GM23338 (cell line): ENCODE results near the gene CFAP251. TPM values are rescaled to one million over a fixed set of nuclear protein-coding genes. Genes with fewer than 3 reads are reported as not detected.
A peak's percentile ranks its signal among the peaks of the same experiment; 100 is the strongest.

Experiments
- ATAC-seq: fragments of 200-7000 bp; cut with Tn5 transposase; 3 replicates; pipeline ENCODE4 v1.9.1; 2020
- DNase-seq: peaks from one replicate; pipeline ENCODE4 v3.0.0-alpha.2; 2015; ENCODE audit warnings: low spot score
- H2AFZ ChIP-seq: fragments of 200-600 bp; sonication (generic); 2 replicates; pipeline ENCODE4 v1.8.0; 2016; ENCODE audit warnings: antibody characterized with exemption, mild to moderate bottlenecking, moderate library complexity
- H3F3A ChIP-seq: fragments of 200-600 bp; sonication (generic); replicated peaks from 2 replicates; pipeline ENCODE4 v1.8.0; 2017; ENCODE audit warnings: antibody characterized with exemption, mixed run types, low read depth
- H3K27ac ChIP-seq: fragments of 200-600 bp; sonication (generic); 2 replicates; pipeline ENCODE4 v1.6.1; 2016; ENCODE audit warnings: low read depth
- H3K27me3 ChIP-seq: fragments of 200-600 bp; sonication (generic); 2 replicates; pipeline ENCODE4 v1.8.0; 2016; ENCODE audit warnings: mild to moderate bottlenecking, mixed run types, moderate library complexity; ENCODE audit not compliant: insufficient read depth
- H3K36me3 ChIP-seq: fragments of 200-600 bp; sonication (generic); 2 replicates; pipeline ENCODE4 v1.8.0; 2016; ENCODE audit warnings: mild to moderate bottlenecking; ENCODE audit not compliant: insufficient read depth
- H3K4me1 ChIP-seq: fragments of 200-600 bp; sonication (generic); 2 replicates; pipeline ENCODE4 v1.8.0; 2016; ENCODE audit warnings: mild to moderate bottlenecking, moderate library complexity; ENCODE audit not compliant: insufficient read depth
- H3K4me2 ChIP-seq: fragments of 200-600 bp; sonication (generic); 2 replicates; pipeline ENCODE4 v1.7.1; 2017; ENCODE audit warnings: mixed run types
- H3K4me3 ChIP-seq: fragments of 200-600 bp; sonication (generic); 2 replicates; pipeline ENCODE4 v1.6.1; 2016; ENCODE audit warnings: mixed run types
- H3K79me2 ChIP-seq: fragments of 200-600 bp; sonication (generic); replicated peaks from 2 replicates; pipeline ENCODE4 v1.8.0; 2017; ENCODE audit warnings: mild to moderate bottlenecking; ENCODE audit not compliant: insufficient read depth
- H3K9me2 ChIP-seq: fragments of 200-600 bp; sonication (generic); 2 replicates; pipeline ENCODE4 v1.8.0; 2017; ENCODE audit not compliant: insufficient read depth
- H4K20me1 ChIP-seq: fragments of 200-600 bp; sonication (generic); replicated peaks from 2 replicates; pipeline ENCODE4 v1.8.0; 2017; ENCODE audit warnings: mild to moderate bottlenecking; ENCODE audit not compliant: insufficient read depth
- H3K27ac Mint-ChIP-seq: 2 replicates; pipeline ENCODE4 v1.8.0; 2020; ENCODE audit warnings: inconsistent platforms, mild to moderate bottlenecking, moderate library complexity, mixed read lengths
- H3K27me3 Mint-ChIP-seq: 3 replicates; pipeline ENCODE4 v1.8.0; 2022; ENCODE audit warnings: low read depth, mild to moderate bottlenecking, moderate library complexity, mixed read lengths, inconsistent platforms; ENCODE audit not compliant: insufficient read depth, poor library complexity
- H3K36me3 Mint-ChIP-seq: 3 replicates; pipeline ENCODE4 v1.8.0; 2021; ENCODE audit warnings: low read depth, mild to moderate bottlenecking, inconsistent platforms, moderate library complexity, mixed read lengths
- H3K4me1 Mint-ChIP-seq: 3 replicates; pipeline ENCODE4 v1.8.0; 2020; ENCODE audit warnings: mild to moderate bottlenecking, inconsistent platforms, mixed read lengths
- H3K4me3 Mint-ChIP-seq: 3 replicates; pipeline ENCODE4 v1.8.0; 2021; ENCODE audit warnings: moderate library complexity, mild to moderate bottlenecking, inconsistent platforms, mixed read lengths
- H3K9me3 Mint-ChIP-seq: 3 replicates; pipeline ENCODE4 v1.8.0; 2020; ENCODE audit warnings: moderate library complexity, mild to moderate bottlenecking, inconsistent platforms, mixed read lengths
- CREB1 ChIP-seq: fragments of 250-450 bp; sonication (Bioruptor Pico); IDR thresholded peaks from 2 replicates; pipeline ENCODE4 v1.5.0; 2020; ENCODE audit warnings: low read depth, mild to moderate bottlenecking, moderate library complexity
- JUNB ChIP-seq: IDR thresholded peaks from one replicate; pipeline ENCODE4 v1.6.1; 2016; ENCODE audit warnings: antibody characterized with exemption; ENCODE audit not compliant: unreplicated experiment
- NANOG ChIP-seq: IDR thresholded peaks from 2 replicates; pipeline ENCODE4 v1.6.1; 2016; ENCODE audit warnings: antibody characterized with exemption, borderline replicate concordance
- POLR2AphosphoS5 ChIP-seq: IDR thresholded peaks from 2 replicates; pipeline ENCODE4 v1.6.1; 2016; ENCODE audit warnings: antibody characterized with exemption, low read depth
- STAT1 ChIP-seq: IDR thresholded peaks from one replicate; pipeline ENCODE4 v1.6.1; 2016; ENCODE audit warnings: antibody characterized with exemption; ENCODE audit not compliant: unreplicated experiment
- ZNF114 ChIP-seq: fragments of 250-450 bp; sonication (Bioruptor Pico); IDR thresholded peaks from 2 replicates; pipeline ENCODE4 v1.5.0; 2020; ENCODE audit warnings: mild to moderate bottlenecking, moderate library complexity
- polyA plus RNA-seq: library from polyadenylated mRNA; unstranded; fragments of >200 nt; fragmentation: Nextera tagmentation; extraction: Ambion mirVana; gene quantifications from 2 replicates; pipeline ENCODE4 v1.2.1, GENCODE V29; 2016
- total RNA-seq: library from RNA; depleted of rRNA; stranded (reverse); fragments of >200 nt; shearing (Covaris generic); gene quantifications from 2 replicates; pipeline ENCODE4 v1.2.3, GENCODE V29; 2014
- TF ChIP-seq, protein P1 (sequence below), 2 experiments: fragments of 200-600 bp in 1 of 2; sonication (generic) in 1 of 2; conservative IDR thresholded peaks; 2 replicates each; pipeline versions ENCODE4 v1.5.1 to v1.6.1; 2016 to 2017; ENCODE audit warnings: antibody characterized with exemption in 2 of 2, low read depth in 2 of 2, mild to moderate bottlenecking in 2 of 2, moderate library complexity in 1 of 2
- TF ChIP-seq, protein P2 (sequence below): IDR thresholded peaks from 2 replicates; pipeline ENCODE4 v1.6.1; 2016; ENCODE audit warnings: antibody characterized with exemption
- TF ChIP-seq, protein P3 (sequence below): IDR thresholded peaks from one replicate; pipeline ENCODE4 v1.6.1; 2018; ENCODE audit warnings: antibody characterized with exemption; ENCODE audit not compliant: unreplicated experiment
- TF ChIP-seq, protein P4 (sequence below): fragments of 250-450 bp; sonication (Bioruptor Pico); IDR thresholded peaks from 2 replicates; pipeline ENCODE4 v1.5.0; 2020; ENCODE audit warnings: mild to moderate bottlenecking, moderate library complexity

CFAP251 gene
- total and polyA plus RNA-seq, 2 experiments from 2014 or later: 1.4 to 2.5 TPM

DNA sequence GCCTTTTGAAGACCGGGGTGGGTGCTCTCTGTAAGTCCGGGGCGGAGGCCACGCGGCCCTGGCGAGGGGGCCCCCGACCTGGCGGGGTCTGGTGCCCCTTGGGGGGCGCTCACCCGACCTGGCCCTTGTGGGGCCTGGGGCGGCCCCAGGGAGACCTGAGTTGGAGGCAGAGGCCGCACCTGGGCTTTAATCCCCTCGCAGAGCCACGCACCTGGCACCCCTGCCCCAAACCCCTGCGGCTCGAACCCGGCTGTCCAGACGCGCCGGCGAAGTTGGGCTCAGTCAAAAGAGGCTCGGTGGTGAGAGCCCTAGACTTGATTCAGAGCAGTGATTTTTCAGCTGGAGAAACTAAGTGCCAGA lies 267 bp downstream of the CFAP251 start:
- H2AFZ ChIP-seq: peak overlapping the region; percentile 86
- 0 out of 2 replicates have a peak, but pooled peaks cover 3% of the 10 kb centered on the region for H3K27me3 ChIP-seq
- H3K36me3 Mint-ChIP-seq: peaks cover 8% of the 10 kb centered on the region; the same call in 2 of the 3 replicates
- peak overlapping the region; percentile 63 for H3K4me3 ChIP-seq
- H3K27me3 Mint-ChIP-seq: peaks cover 18% of the 10 kb centered on the region
- peaks cover 12% of the 10 kb centered on the region; the same call in 1 of the 2 replicates for H3F3A ChIP-seq
- ATAC-seq (peak; percentile 68), DNase-seq (peak; percentile 58)
- no peak overlapping the region for H3K27ac Mint-ChIP-seq
- peak overlapping the region; percentile 84 for H3K4me2 ChIP-seq
- H3K79me2 ChIP-seq: no peaks in the 10 kb centered on the region
- no peaks in the 10 kb centered on the region for H3K9me3 Mint-ChIP-seq
- peaks cover 15% of the 10 kb centered on the region for H3K4me1 Mint-ChIP-seq
- H3K9me2 ChIP-seq: no peaks in the 10 kb centered on the region
- TF ChIP-seq NANOG: no peak
- TF ChIP-seq POLR2AphosphoS5: no peak
- TF ChIP-seq STAT1: no peak
- TF ChIP-seq, protein P1, sequence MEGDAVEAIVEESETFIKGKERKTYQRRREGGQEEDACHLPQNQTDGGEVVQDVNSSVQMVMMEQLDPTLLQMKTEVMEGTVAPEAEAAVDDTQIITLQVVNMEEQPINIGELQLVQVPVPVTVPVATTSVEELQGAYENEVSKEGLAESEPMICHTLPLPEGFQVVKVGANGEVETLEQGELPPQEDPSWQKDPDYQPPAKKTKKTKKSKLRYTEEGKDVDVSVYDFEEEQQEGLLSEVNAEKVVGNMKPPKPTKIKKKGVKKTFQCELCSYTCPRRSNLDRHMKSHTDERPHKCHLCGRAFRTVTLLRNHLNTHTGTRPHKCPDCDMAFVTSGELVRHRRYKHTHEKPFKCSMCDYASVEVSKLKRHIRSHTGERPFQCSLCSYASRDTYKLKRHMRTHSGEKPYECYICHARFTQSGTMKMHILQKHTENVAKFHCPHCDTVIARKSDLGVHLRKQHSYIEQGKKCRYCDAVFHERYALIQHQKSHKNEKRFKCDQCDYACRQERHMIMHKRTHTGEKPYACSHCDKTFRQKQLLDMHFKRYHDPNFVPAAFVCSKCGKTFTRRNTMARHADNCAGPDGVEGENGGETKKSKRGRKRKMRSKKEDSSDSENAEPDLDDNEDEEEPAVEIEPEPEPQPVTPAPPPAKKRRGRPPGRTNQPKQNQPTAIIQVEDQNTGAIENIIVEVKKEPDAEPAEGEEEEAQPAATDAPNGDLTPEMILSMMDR (conservative IDR thresholded peaks at IDR 0.05; ENCODE audit: low read depth in 2 of 2): no peak
- no peak for TF ChIP-seq ZNF114
- TF ChIP-seq, protein P2, sequence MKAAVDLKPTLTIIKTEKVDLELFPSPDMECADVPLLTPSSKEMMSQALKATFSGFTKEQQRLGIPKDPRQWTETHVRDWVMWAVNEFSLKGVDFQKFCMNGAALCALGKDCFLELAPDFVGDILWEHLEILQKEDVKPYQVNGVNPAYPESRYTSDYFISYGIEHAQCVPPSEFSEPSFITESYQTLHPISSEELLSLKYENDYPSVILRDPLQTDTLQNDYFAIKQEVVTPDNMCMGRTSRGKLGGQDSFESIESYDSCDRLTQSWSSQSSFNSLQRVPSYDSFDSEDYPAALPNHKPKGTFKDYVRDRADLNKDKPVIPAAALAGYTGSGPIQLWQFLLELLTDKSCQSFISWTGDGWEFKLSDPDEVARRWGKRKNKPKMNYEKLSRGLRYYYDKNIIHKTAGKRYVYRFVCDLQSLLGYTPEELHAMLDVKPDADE: no peak
- TF ChIP-seq, protein P3, sequence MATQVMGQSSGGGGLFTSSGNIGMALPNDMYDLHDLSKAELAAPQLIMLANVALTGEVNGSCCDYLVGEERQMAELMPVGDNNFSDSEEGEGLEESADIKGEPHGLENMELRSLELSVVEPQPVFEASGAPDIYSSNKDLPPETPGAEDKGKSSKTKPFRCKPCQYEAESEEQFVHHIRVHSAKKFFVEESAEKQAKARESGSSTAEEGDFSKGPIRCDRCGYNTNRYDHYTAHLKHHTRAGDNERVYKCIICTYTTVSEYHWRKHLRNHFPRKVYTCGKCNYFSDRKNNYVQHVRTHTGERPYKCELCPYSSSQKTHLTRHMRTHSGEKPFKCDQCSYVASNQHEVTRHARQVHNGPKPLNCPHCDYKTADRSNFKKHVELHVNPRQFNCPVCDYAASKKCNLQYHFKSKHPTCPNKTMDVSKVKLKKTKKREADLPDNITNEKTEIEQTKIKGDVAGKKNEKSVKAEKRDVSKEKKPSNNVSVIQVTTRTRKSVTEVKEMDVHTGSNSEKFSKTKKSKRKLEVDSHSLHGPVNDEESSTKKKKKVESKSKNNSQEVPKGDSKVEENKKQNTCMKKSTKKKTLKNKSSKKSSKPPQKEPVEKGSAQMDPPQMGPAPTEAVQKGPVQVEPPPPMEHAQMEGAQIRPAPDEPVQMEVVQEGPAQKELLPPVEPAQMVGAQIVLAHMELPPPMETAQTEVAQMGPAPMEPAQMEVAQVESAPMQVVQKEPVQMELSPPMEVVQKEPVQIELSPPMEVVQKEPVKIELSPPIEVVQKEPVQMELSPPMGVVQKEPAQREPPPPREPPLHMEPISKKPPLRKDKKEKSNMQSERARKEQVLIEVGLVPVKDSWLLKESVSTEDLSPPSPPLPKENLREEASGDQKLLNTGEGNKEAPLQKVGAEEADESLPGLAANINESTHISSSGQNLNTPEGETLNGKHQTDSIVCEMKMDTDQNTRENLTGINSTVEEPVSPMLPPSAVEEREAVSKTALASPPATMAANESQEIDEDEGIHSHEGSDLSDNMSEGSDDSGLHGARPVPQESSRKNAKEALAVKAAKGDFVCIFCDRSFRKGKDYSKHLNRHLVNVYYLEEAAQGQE: no peak
- TF ChIP-seq JUNB: no peak
- no peak for TF ChIP-seq CREB1
- no peaks in the 10 kb centered on the region for H4K20me1 ChIP-seq
- H3K4me1 ChIP-seq: peaks cover 10% of the 10 kb centered on the region
- peak overlapping the region; percentile 74 for H3K4me3 Mint-ChIP-seq
- no peaks in the 10 kb centered on the region for H3K36me3 ChIP-seq
- no peak overlapping the region for H3K27ac ChIP-seq

DNA sequence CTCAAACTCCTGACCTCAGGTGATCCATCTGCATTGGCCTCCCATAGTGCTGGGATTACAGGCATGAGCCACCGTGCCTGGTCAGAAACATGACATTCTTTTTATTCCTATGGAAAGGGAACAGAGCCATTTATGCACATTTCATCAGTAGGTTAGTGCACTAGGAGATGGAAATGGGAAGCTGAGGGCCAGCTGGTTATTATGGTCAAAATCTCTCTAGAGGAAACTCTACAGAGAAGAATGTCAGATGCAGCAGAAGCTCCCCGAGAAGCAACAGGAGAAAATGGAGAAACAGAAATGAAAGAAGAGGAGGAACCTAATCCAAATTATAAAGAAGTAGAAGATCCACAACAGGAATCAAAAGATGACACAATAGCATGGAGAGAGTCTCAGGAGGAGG lies 2.7 kb downstream of the CFAP251 start:
- Histone ChIP-seq H3K4me2 (no peak overlapping the region), H3K4me1 (peaks cover 25% of the 10 kb centered on the region), H4K20me1 (no peaks in the 10 kb centered on the region), H3F3A (peaks cover 19% of the 10 kb centered on the region; the same call in 1 of the 2 replicates), H3K27me3 (0 out of 2 replicates have a peak, but pooled peaks cover 3% of the 10 kb centered on the region), H3K36me3 (no peaks in the 10 kb centered on the region), H2AFZ (no peak overlapping the region), H3K79me2 (no peaks in the 10 kb centered on the region), H3K9me2 (no peaks in the 10 kb centered on the region), H3K4me3 (no peak overlapping the region), H3K27ac (no peak overlapping the region)
- peaks cover 20% of the 10 kb centered on the region for H3K27me3 Mint-ChIP-seq
- no peak for DNase-seq
- no peak overlapping the region for H3K27ac Mint-ChIP-seq
- no peaks in the 10 kb centered on the region for H3K9me3 Mint-ChIP-seq
- H3K4me3 Mint-ChIP-seq: no peak overlapping the region
- H3K36me3 Mint-ChIP-seq: peaks cover 4% of the 10 kb centered on the region; the same call in 1 of the 3 replicates
- ATAC-seq: no peak
- peaks cover 28% of the 10 kb centered on the region for H3K4me1 Mint-ChIP-seq
- TF ChIP-seq, protein P4, sequence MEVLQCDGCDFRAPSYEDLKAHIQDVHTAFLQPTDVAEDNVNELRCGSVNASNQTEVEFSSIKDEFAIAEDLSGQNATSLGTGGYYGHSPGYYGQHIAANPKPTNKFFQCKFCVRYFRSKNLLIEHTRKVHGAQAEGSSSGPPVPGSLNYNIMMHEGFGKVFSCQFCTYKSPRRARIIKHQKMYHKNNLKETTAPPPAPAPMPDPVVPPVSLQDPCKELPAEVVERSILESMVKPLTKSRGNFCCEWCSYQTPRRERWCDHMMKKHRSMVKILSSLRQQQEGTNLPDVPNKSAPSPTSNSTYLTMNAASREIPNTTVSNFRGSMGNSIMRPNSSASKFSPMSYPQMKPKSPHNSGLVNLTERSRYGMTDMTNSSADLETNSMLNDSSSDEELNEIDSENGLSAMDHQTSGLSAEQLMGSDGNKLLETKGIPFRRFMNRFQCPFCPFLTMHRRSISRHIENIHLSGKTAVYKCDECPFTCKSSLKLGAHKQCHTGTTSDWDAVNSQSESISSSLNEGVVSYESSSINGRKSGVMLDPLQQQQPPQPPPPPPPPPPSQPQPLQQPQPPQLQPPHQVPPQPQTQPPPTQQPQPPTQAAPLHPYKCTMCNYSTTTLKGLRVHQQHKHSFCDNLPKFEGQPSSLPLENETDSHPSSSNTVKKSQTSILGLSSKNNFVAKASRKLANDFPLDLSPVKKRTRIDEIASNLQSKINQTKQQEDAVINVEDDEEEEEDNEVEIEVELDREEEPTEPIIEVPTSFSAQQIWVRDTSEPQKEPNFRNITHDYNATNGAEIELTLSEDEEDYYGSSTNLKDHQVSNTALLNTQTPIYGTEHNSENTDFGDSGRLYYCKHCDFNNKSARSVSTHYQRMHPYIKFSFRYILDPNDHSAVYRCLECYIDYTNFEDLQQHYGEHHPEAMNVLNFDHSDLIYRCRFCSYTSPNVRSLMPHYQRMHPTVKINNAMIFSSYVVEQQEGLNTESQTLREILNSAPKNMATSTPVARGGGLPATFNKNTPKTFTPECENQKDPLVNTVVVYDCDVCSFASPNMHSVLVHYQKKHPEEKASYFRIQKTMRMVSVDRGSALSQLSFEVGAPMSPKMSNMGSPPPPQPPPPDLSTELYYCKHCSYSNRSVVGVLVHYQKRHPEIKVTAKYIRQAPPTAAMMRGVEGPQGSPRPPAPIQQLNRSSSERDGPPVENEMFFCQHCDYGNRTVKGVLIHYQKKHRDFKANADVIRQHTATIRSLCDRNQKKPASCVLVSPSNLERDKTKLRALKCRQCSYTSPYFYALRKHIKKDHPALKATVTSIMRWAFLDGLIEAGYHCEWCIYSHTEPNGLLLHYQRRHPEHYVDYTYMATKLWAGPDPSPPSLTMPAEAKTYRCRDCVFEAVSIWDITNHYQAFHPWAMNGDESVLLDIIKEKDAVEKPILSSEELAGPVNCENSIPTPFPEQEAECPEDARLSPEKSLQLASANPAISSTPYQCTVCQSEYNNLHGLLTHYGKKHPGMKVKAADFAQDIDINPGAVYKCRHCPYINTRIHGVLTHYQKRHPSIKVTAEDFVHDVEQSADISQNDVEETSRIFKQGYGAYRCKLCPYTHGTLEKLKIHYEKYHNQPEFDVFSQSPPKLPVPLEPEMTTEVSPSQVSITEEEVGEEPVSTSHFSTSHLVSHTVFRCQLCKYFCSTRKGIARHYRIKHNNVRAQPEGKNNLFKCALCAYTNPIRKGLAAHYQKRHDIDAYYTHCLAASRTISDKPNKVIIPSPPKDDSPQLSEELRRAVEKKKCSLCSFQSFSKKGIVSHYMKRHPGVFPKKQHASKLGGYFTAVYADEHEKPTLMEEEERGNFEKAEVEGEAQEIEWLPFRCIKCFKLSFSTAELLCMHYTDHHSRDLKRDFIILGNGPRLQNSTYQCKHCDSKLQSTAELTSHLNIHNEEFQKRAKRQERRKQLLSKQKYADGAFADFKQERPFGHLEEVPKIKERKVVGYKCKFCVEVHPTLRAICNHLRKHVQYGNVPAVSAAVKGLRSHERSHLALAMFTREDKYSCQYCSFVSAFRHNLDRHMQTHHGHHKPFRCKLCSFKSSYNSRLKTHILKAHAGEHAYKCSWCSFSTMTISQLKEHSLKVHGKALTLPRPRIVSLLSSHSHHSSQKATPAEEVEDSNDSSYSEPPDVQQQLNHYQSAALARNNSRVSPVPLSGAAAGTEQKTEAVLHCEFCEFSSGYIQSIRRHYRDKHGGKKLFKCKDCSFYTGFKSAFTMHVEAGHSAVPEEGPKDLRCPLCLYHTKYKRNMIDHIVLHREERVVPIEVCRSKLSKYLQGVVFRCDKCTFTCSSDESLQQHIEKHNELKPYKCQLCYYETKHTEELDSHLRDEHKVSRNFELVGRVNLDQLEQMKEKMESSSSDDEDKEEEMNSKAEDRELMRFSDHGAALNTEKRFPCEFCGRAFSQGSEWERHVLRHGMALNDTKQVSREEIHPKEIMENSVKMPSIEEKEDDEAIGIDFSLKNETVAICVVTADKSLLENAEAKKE (CRISPR knock-in tag): no peak
- TF ChIP-seq CREB1 (no peak), STAT1 (no peak)
